HL-60 (cell line): Measurements from ENCODE around the gene ZBTB46.

Source experiments
- DNase-seq, 2 experiments: peaks; one replicate each; pipeline ENCODE4 v3.0.0-alpha.2; 2010 to 2020; ENCODE audit warnings: low read depth in 1 of 2, low spot score in 1 of 2
- H3K27ac ChIP-seq: fragments of 250-450 bp; sonication (Bioruptor Pico); replicated peaks from 2 replicates; pipeline ENCODE4 v1.5.1; 2020; ENCODE audit warnings: mild to moderate bottlenecking, moderate library complexity
- H3K27me3 ChIP-seq: fragments of 250-450 bp; sonication (Bioruptor Pico); 2 replicates; pipeline ENCODE4 v1.5.1; 2021; ENCODE audit warnings: mild to moderate bottlenecking, moderate library complexity; ENCODE audit not compliant: insufficient read depth, poor library complexity, severe bottlenecking
- H3K4me3 ChIP-seq: replicated peaks from 2 replicates; pipeline ENCODE4 v1.5.1; 2011; ENCODE audit warnings: mild to moderate bottlenecking, control low read depth, low read length; ENCODE audit not compliant: insufficient read depth
- GABPA ChIP-seq: IDR thresholded peaks from 2 replicates; pipeline ENCODE4 v1.6.1; 2012; ENCODE audit warnings: low read depth
- POLR2AphosphoS5 ChIP-seq: IDR thresholded peaks from 2 replicates; pipeline ENCODE4 v1.6.1; 2012; ENCODE audit warnings: low read depth
- REST ChIP-seq: IDR thresholded peaks from 2 replicates; pipeline ENCODE4 v1.6.1; 2012; ENCODE audit warnings: low read depth; ENCODE audit not compliant: insufficient replicate concordance
- SPI1 ChIP-seq: IDR thresholded peaks from 2 replicates; pipeline ENCODE4 v1.6.1; 2012; ENCODE audit warnings: low read depth, mild to moderate bottlenecking, borderline replicate concordance
- TF ChIP-seq, protein P1 (sequence below): IDR thresholded peaks from one replicate; pipeline ENCODE4 v1.5.1; 2011; ENCODE audit warnings: low read length, control low read depth, inconsistent platforms; ENCODE audit not compliant: insufficient read depth

The ZBTB46 gene

GRCh38 chr20:63749597-63750508 lies 81.2 kb downstream of the ZBTB46 start:
- Histone ChIP-seq H3K27ac (no peak overlapping the region), H3K27me3 (peaks cover 2% of the 10 kb centered on the region), H3K4me3 (no peak overlapping the region)
- TF ChIP-seq REST, result no peak
- no peak for DNase-seq

DNA sequence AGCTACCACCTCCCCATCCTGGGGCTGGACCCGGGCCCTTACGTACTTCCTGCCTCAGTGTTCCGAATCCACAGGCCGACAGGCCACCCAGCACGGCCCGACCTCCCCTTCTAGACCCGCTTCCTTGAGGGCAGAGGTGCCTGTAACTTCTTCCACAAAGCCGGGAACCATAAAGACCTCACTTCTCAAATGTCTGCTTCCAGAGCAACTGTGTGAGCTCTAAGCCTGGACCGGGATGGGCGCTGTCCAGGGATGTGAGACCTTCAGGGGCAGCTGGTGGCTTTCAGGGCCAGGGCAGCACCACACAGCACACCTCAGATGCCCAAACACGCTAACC lies 82.2 kb downstream of the ZBTB46 start:
- no peak overlapping the region for H3K27ac ChIP-seq
- H3K4me3 ChIP-seq, result no peak overlapping the region
- peaks cover 2% of the 10 kb centered on the region for H3K27me3 ChIP-seq
- TF ChIP-seq GABPA (no peak), POLR2AphosphoS5 (no peak), REST (no peak), SPI1 (no peak)
- TF ChIP-seq, protein P1, sequence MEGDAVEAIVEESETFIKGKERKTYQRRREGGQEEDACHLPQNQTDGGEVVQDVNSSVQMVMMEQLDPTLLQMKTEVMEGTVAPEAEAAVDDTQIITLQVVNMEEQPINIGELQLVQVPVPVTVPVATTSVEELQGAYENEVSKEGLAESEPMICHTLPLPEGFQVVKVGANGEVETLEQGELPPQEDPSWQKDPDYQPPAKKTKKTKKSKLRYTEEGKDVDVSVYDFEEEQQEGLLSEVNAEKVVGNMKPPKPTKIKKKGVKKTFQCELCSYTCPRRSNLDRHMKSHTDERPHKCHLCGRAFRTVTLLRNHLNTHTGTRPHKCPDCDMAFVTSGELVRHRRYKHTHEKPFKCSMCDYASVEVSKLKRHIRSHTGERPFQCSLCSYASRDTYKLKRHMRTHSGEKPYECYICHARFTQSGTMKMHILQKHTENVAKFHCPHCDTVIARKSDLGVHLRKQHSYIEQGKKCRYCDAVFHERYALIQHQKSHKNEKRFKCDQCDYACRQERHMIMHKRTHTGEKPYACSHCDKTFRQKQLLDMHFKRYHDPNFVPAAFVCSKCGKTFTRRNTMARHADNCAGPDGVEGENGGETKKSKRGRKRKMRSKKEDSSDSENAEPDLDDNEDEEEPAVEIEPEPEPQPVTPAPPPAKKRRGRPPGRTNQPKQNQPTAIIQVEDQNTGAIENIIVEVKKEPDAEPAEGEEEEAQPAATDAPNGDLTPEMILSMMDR, result no peak
- no peak for DNase-seq

DNA sequence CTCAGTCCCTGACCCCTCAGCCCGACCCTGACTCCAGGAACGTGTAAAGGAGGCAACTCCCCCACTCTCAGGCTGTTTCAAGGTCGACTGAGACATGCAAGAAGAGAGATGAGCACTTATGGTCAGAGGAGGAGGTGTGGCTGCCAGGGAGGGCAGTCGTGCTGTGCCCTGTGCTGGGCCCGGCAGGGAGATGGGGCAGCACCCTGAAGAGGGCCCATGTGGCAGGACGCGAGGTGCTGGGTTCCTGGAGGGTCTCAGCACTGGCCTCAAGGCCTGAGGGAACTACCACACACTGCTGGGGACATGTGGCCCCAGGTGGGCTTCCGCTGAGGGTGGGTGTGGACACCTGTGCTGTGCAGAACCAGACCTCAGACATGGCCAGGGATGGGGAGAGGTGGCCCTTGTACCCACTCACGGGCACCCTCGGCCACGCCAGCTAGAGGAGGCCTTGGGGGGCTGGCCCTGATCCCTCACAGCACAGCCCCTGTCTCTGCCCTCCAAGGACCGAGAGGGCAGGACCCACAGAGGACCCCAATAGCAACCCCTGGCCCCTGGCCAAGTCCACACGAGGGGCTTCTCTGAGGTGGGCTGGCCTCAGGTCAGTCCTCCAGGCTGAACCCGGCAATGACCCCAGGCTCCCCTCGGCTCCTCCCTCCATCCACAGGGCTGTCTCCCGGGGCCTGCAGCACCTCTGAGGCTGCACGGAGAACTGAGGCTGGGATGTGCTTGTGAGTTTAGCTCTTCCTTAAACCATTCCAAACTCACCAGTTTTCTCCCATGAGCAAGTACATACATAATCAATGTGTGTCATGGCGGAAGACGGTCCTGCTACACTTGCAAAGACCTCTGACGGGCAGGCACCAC lies 82.8 kb downstream of the ZBTB46 start:
- TF ChIP-seq POLR2AphosphoS5, result no peak
- TF ChIP-seq REST, result no peak
- no peak for TF ChIP-seq SPI1
- TF ChIP-seq, protein P1, result no peak
- no peak for TF ChIP-seq GABPA
- Histone ChIP-seq H3K27ac (no peak overlapping the region), H3K4me3 (no peak overlapping the region), H3K27me3 (no peaks in the 10 kb centered on the region)
- no peak for DNase-seq
